Measurements from ENCODE around the gene NALCN.

The NALCN gene

GRCh38 chr13:101144808-101145419 is 271.4 kb downstream of the NALCN start:
- DNase-seq (ENCODE audit: insufficient read length, low spot score) (peak; percentile 9), FAIRE-seq (peak; percentile 75)

DNA sequence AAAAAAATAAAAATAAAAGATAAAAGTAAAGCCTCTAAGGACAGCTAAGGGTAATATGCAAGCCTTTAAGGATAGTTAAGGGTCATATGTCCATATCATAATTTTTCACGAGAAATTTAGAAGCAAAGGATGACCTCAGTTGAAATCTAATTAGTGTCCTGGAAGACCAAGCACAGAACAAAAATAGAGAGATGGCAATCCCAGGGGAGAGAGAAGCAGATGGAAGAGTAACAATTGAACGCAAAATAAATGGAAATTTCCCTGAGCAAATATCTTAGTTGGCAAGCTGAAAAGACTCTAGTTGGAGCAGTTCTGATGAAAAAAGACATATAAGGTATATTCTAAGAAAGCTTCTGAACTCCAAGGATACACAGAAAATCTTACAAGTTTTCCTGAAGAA is 275.4 kb downstream of the NALCN start:
- no peak for DNase-seq (ENCODE audit: insufficient read length, low spot score)
- FAIRE-seq = no peak

GRCh38 chr13:101140087-101140770 is 276.1 kb downstream of the NALCN start:
- FAIRE-seq (no peak), DNase-seq (ENCODE audit: insufficient read length, low spot score) (no peak)

GRCh38 chr13:101139081-101139480 is 277.2 kb downstream of the NALCN start:
- no peak for DNase-seq (ENCODE audit: insufficient read length, low spot score)
- no peak for FAIRE-seq

- FAIRE-seq (peak; percentile 82), DNase-seq (ENCODE audit: insufficient read length, low spot score) (peak; percentile 3)
Measured at GRCh38 chr13:101127741-101128353, 288.5 kb downstream of the NALCN start.

- DNase-seq (ENCODE audit: insufficient read length, low spot score) (no peak), FAIRE-seq (no peak)
Measured at GRCh38 chr13:101123028-101123427, 293.3 kb downstream of the NALCN start.

- no peak for DNase-seq (ENCODE audit: insufficient read length, low spot score)
- peak; percentile 8 for FAIRE-seq
Measured at GRCh38 chr13:101121608-101122007, 294.7 kb downstream of the NALCN start.

DNA sequence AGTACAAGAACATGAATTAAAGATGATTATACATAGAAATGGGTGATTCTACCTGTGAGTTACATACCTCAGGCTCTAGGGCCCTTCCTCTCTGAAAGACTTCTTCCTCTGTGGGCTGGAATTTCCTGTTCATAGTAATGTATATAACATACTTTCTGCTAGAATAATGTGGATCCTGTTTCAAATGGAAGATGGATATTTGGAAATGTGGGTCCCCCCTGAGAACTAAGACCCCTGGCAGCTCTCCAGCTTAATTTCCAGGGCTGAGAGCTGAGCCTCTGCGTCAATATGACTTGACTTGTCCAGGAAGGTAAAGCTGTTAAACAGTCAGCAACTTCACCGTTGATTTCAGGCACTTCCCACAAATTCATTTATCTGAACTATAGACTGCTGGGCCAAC is 296.3 kb downstream of the NALCN start:
- no peak for DNase-seq (ENCODE audit: insufficient read length, low spot score)
- no peak for FAIRE-seq

GRCh38 chr13:101116826-101117225 is 299.5 kb downstream of the NALCN start:
- DNase-seq (ENCODE audit: insufficient read length, low spot score) = no peak
- no peak for FAIRE-seq

GRCh38 chr13:101116341-101116740 is 300.0 kb downstream of the NALCN start:
- FAIRE-seq = no peak

DNA sequence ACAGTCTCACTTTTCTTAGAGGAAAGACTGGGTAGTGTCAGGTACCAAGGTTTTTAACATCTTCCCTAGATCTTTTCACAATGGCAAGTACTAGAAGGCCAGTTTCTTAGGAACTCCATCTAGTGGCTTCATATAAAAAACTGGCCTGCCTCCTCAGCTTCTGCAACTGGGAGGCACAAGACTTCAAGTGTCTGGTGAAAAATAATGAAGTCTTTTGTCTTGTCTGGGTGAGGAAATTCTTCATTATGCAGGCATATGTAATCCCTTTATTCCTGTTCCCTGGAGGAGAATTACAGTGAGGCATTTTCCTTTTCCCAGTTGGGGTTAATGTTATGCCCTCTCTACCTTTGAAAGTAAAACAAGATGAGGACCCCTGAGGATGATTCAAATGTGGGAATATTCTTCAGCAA is 300.5 kb downstream of the NALCN start:
- no peak for FAIRE-seq
- DNase-seq (ENCODE audit: insufficient read length, low spot score) = no peak

More at GRCh38 chr13:101116341-101116740, 300.0 kb downstream of the NALCN start:
- no peak for DNase-seq (ENCODE audit: insufficient read length, low spot score)

GRCh38 chr13:101111894-101112293 is 304.4 kb downstream of the NALCN start:
- DNase-seq (ENCODE audit: insufficient read length, low spot score) (no peak), FAIRE-seq (no peak)

- FAIRE-seq = no peak
Measured at GRCh38 chr13:101109005-101109404, 307.3 kb downstream of the NALCN start.

DNA sequence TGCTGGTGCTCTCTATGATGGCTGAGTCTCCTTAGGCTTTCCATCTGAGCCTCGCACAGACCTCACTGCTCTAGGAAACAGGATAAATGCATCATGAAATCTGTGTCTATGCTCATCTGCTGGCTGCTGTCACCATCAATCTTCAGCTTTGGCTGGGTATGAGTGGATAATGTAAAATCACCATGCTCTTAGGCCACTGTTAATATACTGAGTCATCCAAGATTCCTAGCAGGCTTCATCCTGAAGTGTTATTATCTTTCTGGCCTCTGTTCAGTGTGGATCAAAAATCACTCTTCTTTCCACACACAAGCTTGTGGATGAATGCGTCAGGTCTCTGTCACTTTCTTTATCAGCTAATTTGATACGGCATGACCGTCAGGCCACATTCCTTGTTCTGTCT is 317.4 kb downstream of the NALCN start:
- FAIRE-seq (no peak), DNase-seq (ENCODE audit: insufficient read length, low spot score) (no peak)

More at GRCh38 chr13:101109005-101109404, 307.3 kb downstream of the NALCN start:
- no peak for DNase-seq (ENCODE audit: insufficient read length, low spot score)

DNA sequence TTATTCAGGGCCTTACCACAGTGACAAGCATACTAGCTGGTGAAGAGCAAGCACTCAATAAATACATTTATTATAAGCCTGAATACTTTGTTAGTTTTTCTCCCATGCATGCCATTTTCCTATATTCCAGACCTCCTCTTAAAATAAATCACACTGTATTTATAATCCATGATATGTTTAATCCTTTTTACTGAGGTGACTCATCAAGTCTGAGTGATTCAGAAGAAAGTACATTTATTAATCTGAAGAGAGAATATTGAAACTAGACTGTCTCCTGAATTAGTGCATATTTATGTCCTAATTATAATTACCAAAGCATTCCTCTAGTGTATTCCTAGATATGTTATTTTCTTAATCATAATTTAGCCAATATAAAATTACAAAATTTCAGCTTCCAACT is 323.3 kb downstream of the NALCN start:
- FAIRE-seq (no peak), DNase-seq (ENCODE audit: insufficient read length, low spot score) (no peak)

GRCh38 chr13:101090287-101090686 is 326.0 kb downstream of the NALCN start:
- DNase-seq (ENCODE audit: insufficient read length, low spot score) (no peak), FAIRE-seq (no peak)

DNA sequence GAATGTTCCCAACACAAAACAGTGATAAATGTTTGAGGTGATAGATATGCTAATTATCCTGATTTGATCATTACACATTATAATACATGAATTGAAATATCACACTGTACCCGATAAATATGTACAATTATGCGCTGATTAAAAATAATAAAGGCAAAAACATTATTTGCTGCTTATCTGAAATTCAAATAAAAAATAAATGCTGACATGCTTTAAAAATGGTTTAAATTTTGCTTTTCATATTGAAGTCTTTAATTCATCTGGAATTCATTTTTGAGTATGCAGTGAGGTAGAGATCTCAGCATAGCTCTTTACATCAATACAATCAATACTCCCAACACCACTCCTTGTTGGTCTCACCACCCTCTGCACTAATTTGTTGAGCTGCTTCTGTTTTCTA is 330.8 kb downstream of the NALCN start:
- DNase-seq (ENCODE audit: insufficient read length, low spot score) = no peak
- FAIRE-seq = no peak

DNA sequence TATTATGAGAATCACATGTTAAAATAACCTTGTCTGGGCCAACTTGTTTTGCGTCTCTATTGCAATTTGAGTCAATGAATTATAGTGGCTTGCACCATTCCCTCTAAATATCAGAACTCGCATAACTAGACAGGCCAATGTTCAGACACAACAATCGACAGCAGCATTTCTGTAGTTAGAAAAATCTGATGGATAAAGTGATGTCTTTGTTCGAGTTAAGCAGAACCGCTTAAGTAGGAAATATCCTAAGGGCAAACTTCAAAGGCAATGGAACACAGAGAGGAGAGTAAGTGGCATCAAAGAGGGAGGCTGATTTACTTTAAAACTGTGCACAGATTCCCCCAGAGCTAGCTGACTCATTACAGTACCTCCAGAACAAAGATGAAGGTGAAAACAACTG is 333.9 kb downstream of the NALCN start:
- FAIRE-seq = no peak
- no peak for DNase-seq (ENCODE audit: insufficient read length, low spot score)

- FAIRE-seq (no peak), DNase-seq (ENCODE audit: insufficient read length, low spot score) (no peak)
Measured at GRCh38 chr13:101080616-101081015, 335.7 kb downstream of the NALCN start.

- FAIRE-seq = no peak
- no peak for DNase-seq (ENCODE audit: insufficient read length, low spot score)
Measured at GRCh38 chr13:101065329-101065728, 351.0 kb downstream of the NALCN start.

GRCh38 chr13:101059793-101060192 is 356.5 kb downstream of the NALCN start:
- no peak for FAIRE-seq

GRCh38 chr13:101058841-101059240 is 357.5 kb downstream of the NALCN start:
- DNase-seq (ENCODE audit: insufficient read length, low spot score) = no peak
- FAIRE-seq = no peak

More at GRCh38 chr13:101059793-101060192, 356.5 kb downstream of the NALCN start:
- DNase-seq (ENCODE audit: insufficient read length, low spot score) = no peak
